Measurements from ENCODE around the gene YBX2.

GRCh38 chr17:7256766-7257456 lies 37.5 kb downstream of the YBX2 start:
- no peak for TF ChIP-seq EZH2 (IDR thresholded peaks at IDR 0.05; ENCODE audit: insufficient read depth, poor library complexity, severe bottlenecking)
- no peak for TF ChIP-seq EZH2phosphoT487 (IDR thresholded peaks at IDR 0.05; ENCODE audit: insufficient read depth, low read depth)
